Loucy (cell line): Measurements from ENCODE around the gene HMGB2.

Experiments used
- CTCF ChIP-seq: fragments of 200-600 bp; sonication (generic); conservative IDR thresholded peaks from 2 replicates; pipeline ENCODE4 v1.5.1; 2014; ENCODE audit warnings: mild to moderate bottlenecking, antibody characterized with exemption, low read length
- EZH2phosphoT487 ChIP-seq: fragments of 200-600 bp; IDR thresholded peaks from 2 replicates; pipeline ENCODE4 v1.6.1; 2018; ENCODE audit warnings: antibody characterized with exemption, mild to moderate bottlenecking, moderate library complexity, borderline replicate concordance

GRCh38 chr4:173371292-173372192 lies 37.4 kb upstream of the HMGB2 start:
- TF ChIP-seq CTCF = no peak
- no peak for TF ChIP-seq EZH2phosphoT487
